Neural progenitor cell (in vitro differentiated cells): Measurements from ENCODE around the gene ZSWIM3. TPM values are rescaled to one million over a fixed set of nuclear protein-coding genes. Genes with fewer than 3 reads are reported as not detected.

Experiments
- DNase-seq: peaks from one replicate; pipeline ENCODE4 v3.0.0-alpha.2; 2016; ENCODE audit warnings: low spot score
- H2AFZ ChIP-seq: fragments of 200-600 bp; sonication (generic); replicated peaks from 2 replicates; pipeline ENCODE4 v1.6.1; 2016; ENCODE audit warnings: antibody characterized with exemption
- H3F3A ChIP-seq: fragments of 200-600 bp; sonication (generic); 2 replicates; pipeline ENCODE4 v1.6.1; 2016; ENCODE audit warnings: antibody characterized with exemption, low read depth
- H3K27ac ChIP-seq: fragments of 200-600 bp; sonication (generic); 2 replicates; pipeline ENCODE4 v1.5.1; 2016; ENCODE audit warnings: mild to moderate bottlenecking
- H3K27me3 ChIP-seq: fragments of 200-600 bp; sonication (generic); 2 replicates; pipeline ENCODE4 v1.6.1; 2016; ENCODE audit warnings: mild to moderate bottlenecking, moderate library complexity
- H3K36me3 ChIP-seq: fragments of 200-600 bp; sonication (generic); 2 replicates; pipeline ENCODE4 v1.5.1; 2016
- H3K4me1 ChIP-seq: fragments of 200-600 bp; sonication (generic); 2 replicates; pipeline ENCODE4 v1.6.1; 2016; ENCODE audit warnings: mixed run types
- H3K4me2 ChIP-seq: fragments of 200-600 bp; sonication (generic); 2 replicates; pipeline ENCODE4 v1.6.1; 2016
- H3K4me3 ChIP-seq: fragments of 200-600 bp; sonication (generic); 2 replicates; pipeline ENCODE4 v1.5.1; 2016
- H3K79me2 ChIP-seq: fragments of 200-600 bp; sonication (generic); 2 replicates; pipeline ENCODE4 v1.6.1; 2016; ENCODE audit warnings: low read depth
- H3K9ac ChIP-seq: fragments of 200-600 bp; sonication (generic); 2 replicates; pipeline ENCODE4 v1.6.1; 2016
- H3K9me3 ChIP-seq: fragments of 200-600 bp; sonication (generic); 2 replicates; pipeline ENCODE4 v1.5.1; 2016; ENCODE audit warnings: low read depth
- H4K20me1 ChIP-seq: fragments of 200-600 bp; sonication (generic); 2 replicates; pipeline ENCODE4 v1.6.1; 2016; ENCODE audit warnings: low read depth
- H3K27ac Mint-ChIP-seq: 3 replicates; pipeline ENCODE4 v1.8.0; 2021; ENCODE audit warnings: mixed read lengths
- H3K27me3 Mint-ChIP-seq: 2 replicates; pipeline ENCODE4 v1.8.0; 2022; ENCODE audit warnings: low read depth, mild to moderate bottlenecking, inconsistent platforms, moderate library complexity, mixed read lengths; ENCODE audit not compliant: insufficient read depth
- H3K36me3 Mint-ChIP-seq: 3 replicates; pipeline ENCODE4 v1.8.0; 2021; ENCODE audit warnings: mixed read lengths
- H3K4me1 Mint-ChIP-seq: 3 replicates; pipeline ENCODE4 v1.8.0; 2021; ENCODE audit warnings: mixed read lengths
- H3K4me3 Mint-ChIP-seq: 3 replicates; pipeline ENCODE4 v1.8.0; 2021; ENCODE audit warnings: mild to moderate bottlenecking, moderate library complexity, mixed read lengths
- H3K9me3 Mint-ChIP-seq: 3 replicates; pipeline ENCODE4 v1.8.0; 2020; ENCODE audit warnings: mixed read lengths
- EZH2 ChIP-seq: fragments of 200-600 bp; sonication (generic); IDR thresholded peaks from 2 replicates; pipeline ENCODE4 v1.6.1; 2017; ENCODE audit warnings: antibody characterized with exemption, mild to moderate bottlenecking, moderate library complexity
- EZH2phosphoT487 ChIP-seq: fragments of 200-600 bp; sonication (generic); IDR thresholded peaks from 2 replicates; pipeline ENCODE4 v1.6.1; 2017; ENCODE audit warnings: antibody characterized with exemption
- total RNA-seq: library from RNA; depleted of rRNA; stranded (reverse); fragments of >200 nt; gene quantifications from 2 replicates; pipeline ENCODE4 v1.2.3, GENCODE V29; 2015; ENCODE audit warnings: low replicate concordance
- TF ChIP-seq, protein P1 (sequence below): fragments of 200-600 bp; sonication (generic); IDR thresholded peaks from 2 replicates; pipeline ENCODE4 v1.5.1; 2017; ENCODE audit warnings: antibody characterized with exemption, mild to moderate bottlenecking

ZSWIM3 gene
- total RNA-seq, 1 donor from 2014 or later, result 3.7 TPM

DNA sequence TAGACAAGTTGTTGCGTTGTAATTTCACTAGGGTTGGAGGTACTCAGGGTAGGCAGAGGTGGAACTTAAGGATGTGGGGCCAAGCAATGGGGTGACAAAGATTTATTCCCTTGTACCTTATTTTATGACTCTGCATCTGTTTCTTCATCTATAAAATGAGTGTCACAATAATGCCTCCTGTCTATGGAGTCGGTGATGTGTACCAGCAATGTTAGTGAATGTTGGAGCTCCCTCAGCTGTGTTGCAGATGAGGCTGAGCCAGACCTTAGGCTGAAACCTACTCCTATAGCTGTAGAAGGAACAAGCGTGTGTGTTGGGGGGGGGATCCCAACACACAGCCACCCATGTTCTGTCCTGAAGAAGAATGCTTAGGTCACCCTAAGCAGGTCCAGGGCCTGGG lies 40.5 kb upstream of the ZSWIM3 start:
- Histone ChIP-seq H3K36me3 (peaks cover 9% of the 10 kb centered on the region), H3K79me2 (peaks cover 36% of the 10 kb centered on the region), H3K4me3 (no peak overlapping the region), H3K9me3 (no peaks in the 10 kb centered on the region), H3K27me3 (peaks cover under 1% of the 10 kb centered on the region), H3K9ac (no peak overlapping the region), H3K27ac (peak overlapping the region; percentile 38), H3K4me1 (peaks cover 16% of the 10 kb centered on the region), H3K4me2 (no peak overlapping the region), H4K20me1 (peaks cover 38% of the 10 kb centered on the region), H2AFZ (no peak overlapping the region), H3F3A (peaks cover 44% of the 10 kb centered on the region)
- H3K27me3 Mint-ChIP-seq, result no peaks in the 10 kb centered on the region
- peaks cover 1% of the 10 kb centered on the region for H3K9me3 Mint-ChIP-seq
- peaks cover 22% of the 10 kb centered on the region for H3K36me3 Mint-ChIP-seq
- no peak overlapping the region for H3K4me3 Mint-ChIP-seq
- no peak for DNase-seq
- peaks cover 27% of the 10 kb centered on the region for H3K4me1 Mint-ChIP-seq
- no peak overlapping the region for H3K27ac Mint-ChIP-seq
- TF ChIP-seq EZH2 (no peak), EZH2phosphoT487 (no peak)
- TF ChIP-seq, protein P1, sequence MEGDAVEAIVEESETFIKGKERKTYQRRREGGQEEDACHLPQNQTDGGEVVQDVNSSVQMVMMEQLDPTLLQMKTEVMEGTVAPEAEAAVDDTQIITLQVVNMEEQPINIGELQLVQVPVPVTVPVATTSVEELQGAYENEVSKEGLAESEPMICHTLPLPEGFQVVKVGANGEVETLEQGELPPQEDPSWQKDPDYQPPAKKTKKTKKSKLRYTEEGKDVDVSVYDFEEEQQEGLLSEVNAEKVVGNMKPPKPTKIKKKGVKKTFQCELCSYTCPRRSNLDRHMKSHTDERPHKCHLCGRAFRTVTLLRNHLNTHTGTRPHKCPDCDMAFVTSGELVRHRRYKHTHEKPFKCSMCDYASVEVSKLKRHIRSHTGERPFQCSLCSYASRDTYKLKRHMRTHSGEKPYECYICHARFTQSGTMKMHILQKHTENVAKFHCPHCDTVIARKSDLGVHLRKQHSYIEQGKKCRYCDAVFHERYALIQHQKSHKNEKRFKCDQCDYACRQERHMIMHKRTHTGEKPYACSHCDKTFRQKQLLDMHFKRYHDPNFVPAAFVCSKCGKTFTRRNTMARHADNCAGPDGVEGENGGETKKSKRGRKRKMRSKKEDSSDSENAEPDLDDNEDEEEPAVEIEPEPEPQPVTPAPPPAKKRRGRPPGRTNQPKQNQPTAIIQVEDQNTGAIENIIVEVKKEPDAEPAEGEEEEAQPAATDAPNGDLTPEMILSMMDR, result no peak

DNA sequence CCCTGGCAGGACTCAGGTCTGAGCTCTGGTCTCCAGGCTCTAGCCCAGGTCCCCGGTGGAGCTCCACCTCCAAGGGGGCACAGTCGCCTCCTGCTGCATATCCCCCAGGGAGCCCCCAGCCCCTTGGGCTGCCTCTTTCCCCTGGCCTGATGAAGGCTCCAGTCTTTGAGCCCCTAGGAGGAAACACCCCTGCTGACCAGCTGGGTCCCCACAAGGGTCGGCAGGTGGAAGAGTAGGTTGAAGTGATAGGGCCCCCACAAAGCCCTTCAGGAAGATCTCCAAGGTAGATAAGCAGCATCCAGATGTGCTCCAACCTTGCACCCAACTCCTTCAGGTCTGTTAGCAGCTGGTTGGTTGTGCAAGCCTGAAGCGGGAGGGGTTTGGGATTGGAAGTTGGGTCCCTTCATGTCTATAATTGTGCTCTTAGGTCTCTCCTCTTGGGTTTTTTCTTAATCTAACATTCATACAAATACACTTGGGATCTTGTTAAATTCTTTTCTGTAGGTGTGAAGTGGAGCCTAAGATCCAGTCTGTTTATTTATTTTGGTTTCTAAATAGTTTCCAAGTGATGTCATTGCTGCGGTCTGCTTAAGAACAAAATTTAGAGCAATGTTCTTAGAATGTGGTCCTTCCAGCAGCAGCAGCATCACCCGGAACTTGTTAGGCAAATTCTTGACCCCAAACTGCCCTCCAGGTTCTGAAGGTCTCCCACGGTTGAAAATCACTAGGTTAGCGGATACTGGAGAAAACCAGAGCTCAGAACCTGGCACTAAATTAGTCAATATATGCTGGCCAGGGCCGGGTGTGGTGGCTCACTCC lies 39.8 kb upstream of the ZSWIM3 start:
- H3K27ac ChIP-seq, result peak overlapping the region; percentile 38
- peaks cover 42% of the 10 kb centered on the region for H3F3A ChIP-seq
- TF ChIP-seq EZH2phosphoT487 (no peak), EZH2 (no peak)
- TF ChIP-seq, protein P1, result no peak
- Mint-ChIP-seq H3K27ac (no peak overlapping the region), H3K27me3 (peaks cover 2% of the 10 kb centered on the region), H3K4me3 (no peak overlapping the region), H3K4me1 (peaks cover 23% of the 10 kb centered on the region), H3K36me3 (peaks cover 21% of the 10 kb centered on the region), H3K9me3 (no peaks in the 10 kb centered on the region)
- H3K4me1 ChIP-seq, result peaks cover 16% of the 10 kb centered on the region
- peaks cover 9% of the 10 kb centered on the region for H3K36me3 ChIP-seq
- peaks cover 38% of the 10 kb centered on the region for H4K20me1 ChIP-seq
- DNase-seq, result no peak
- H2AFZ ChIP-seq, result no peak overlapping the region
- no peak overlapping the region for H3K9ac ChIP-seq
- H3K4me2 ChIP-seq, result no peak overlapping the region
- H3K4me3 ChIP-seq, result no peak overlapping the region
- no peaks in the 10 kb centered on the region for H3K9me3 ChIP-seq
- H3K27me3 ChIP-seq, result peaks cover 7% of the 10 kb centered on the region
- peaks cover 34% of the 10 kb centered on the region for H3K79me2 ChIP-seq

DNA sequence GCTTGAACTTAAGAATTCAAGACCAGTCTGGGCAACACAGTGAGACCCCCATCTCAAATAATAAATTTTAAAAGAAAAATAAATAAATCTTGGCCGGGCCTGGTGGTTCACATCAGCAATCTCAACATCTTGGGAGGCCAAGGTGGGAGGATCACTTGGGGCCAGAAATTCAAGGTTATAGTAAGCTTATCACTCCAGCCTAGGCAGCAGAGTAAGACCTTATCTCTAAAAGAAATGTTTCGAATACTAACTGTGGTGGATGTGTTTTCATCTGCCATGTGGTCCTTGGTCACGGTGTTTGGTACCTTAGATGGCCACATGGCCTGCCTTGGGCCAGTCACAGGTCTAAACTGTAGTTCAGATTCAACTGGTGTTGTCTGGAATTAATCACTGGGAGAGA lies 39.2 kb upstream of the ZSWIM3 start:
- Histone ChIP-seq H4K20me1 (peaks cover 38% of the 10 kb centered on the region), H3K9me3 (no peaks in the 10 kb centered on the region), H3K79me2 (peaks cover 28% of the 10 kb centered on the region), H3K4me2 (no peak overlapping the region), H3K9ac (no peak overlapping the region), H2AFZ (no peak overlapping the region), H3K4me3 (no peak overlapping the region), H3F3A (peaks cover 42% of the 10 kb centered on the region), H3K4me1 (peaks cover 16% of the 10 kb centered on the region), H3K27ac (peak overlapping the region; percentile 46), H3K36me3 (peaks cover 9% of the 10 kb centered on the region), H3K27me3 (peaks cover 14% of the 10 kb centered on the region)
- no peak overlapping the region for H3K27ac Mint-ChIP-seq
- H3K4me1 Mint-ChIP-seq, result peaks cover 19% of the 10 kb centered on the region
- no peaks in the 10 kb centered on the region for H3K9me3 Mint-ChIP-seq
- H3K36me3 Mint-ChIP-seq, result peaks cover 17% of the 10 kb centered on the region
- peaks cover 2% of the 10 kb centered on the region for H3K27me3 Mint-ChIP-seq
- TF ChIP-seq, protein P1, result no peak
- TF ChIP-seq EZH2 (no peak), EZH2phosphoT487 (no peak)
- H3K4me3 Mint-ChIP-seq, result no peak overlapping the region
- no peak for DNase-seq
